A549 (cell line): ENCODE measurements around the gene FBXW9.

ENCODE experiments used
- CBX8 ChIP-seq: fragments of 200-600 bp; sonication (generic); IDR thresholded peaks from 2 replicates; pipeline ENCODE4 v1.6.1; 2016
- CTCF ChIP-seq: fragments of >200 bp; sonication (Bioruptor Twin); formaldehyde crosslinking; IDR thresholded peaks from 3 replicates; pipeline ENCODE4 v1.5.1; 2016
- FOSL2 ChIP-seq, 2 experiments: fragments of 450-650 bp in 1 of 2; fragments of >200 bp in 1 of 2; sonication (Bioruptor Twin) in 1 of 2; formaldehyde crosslinking; IDR thresholded peaks; 2 replicates each; pipeline versions ENCODE4 v1.5.0 to v1.6.1; 2016 to 2020; ENCODE audit warnings: mild to moderate bottlenecking in 1 of 2, moderate library complexity in 1 of 2
- JUN ChIP-seq, 2 experiments: fragments of >200 bp; sonication (Bioruptor Twin); formaldehyde crosslinking; IDR thresholded peaks; 2 replicates in 1 of 2; 3 replicates in 1 of 2; pipeline ENCODE4 v1.6.1; 2016 to 2017
- MAX ChIP-seq: IDR thresholded peaks from 2 replicates; pipeline ENCODE4 v1.6.1; 2012
- POLR2A ChIP-seq: IDR thresholded peaks from 2 replicates; pipeline ENCODE4 v1.6.1; 2012; ENCODE audit warnings: mild to moderate bottlenecking, low read length
- ZFP36 ChIP-seq: fragments of 450-650 bp; IDR thresholded peaks from 2 replicates; pipeline ENCODE4 v1.6.1; 2014; ENCODE audit warnings: borderline replicate concordance; ENCODE audit not compliant: partially characterized antibody

GRCh38 chr19:12689012-12689411 is 7.4 kb downstream of the FBXW9 start:
- TF ChIP-seq CTCF (no peak), POLR2A (no peak), JUN (IDR thresholded peaks at IDR 0.05) (no peak), ZFP36 (no peak), FOSL2 (IDR thresholded peaks at IDR 0.05) (no peak), FOSL2 (CRISPR knock-in tag; IDR thresholded peaks at IDR 0.05) (no peak), MAX (no peak), CBX8 (no peak)
